IPS-NIHi7 (cell line): ENCODE data around the gene TRAF1.

Experiments used
- DNase-seq: peaks from one replicate; pipeline ENCODE4 v3.0.0; 2012; ENCODE audit warnings: mixed read lengths; ENCODE audit errors: extremely low spot score

Gene TRAF1

GRCh38 chr9:120890320-120891244 is 36.0 kb downstream of the TRAF1 start:
- no peak for DNase-seq

GRCh38 chr9:120889606-120890271 is 36.9 kb downstream of the TRAF1 start:
- DNase-seq = no peak

- DNase-seq = no peak
These were observed 38.0 kb downstream of the TRAF1 start for GRCh38 chr9:120888626-120889025.

- no peak for DNase-seq
These were observed 40.1 kb downstream of the TRAF1 start for GRCh38 chr9:120886490-120886967.

GRCh38 chr9:120885958-120886357 is 40.6 kb downstream of the TRAF1 start:
- no peak for DNase-seq

GRCh38 chr9:120885457-120885856 is 41.1 kb downstream of the TRAF1 start:
- DNase-seq = no peak

- DNase-seq = no peak
These were observed 43.0 kb downstream of the TRAF1 start for GRCh38 chr9:120883608-120883996.

- no peak for DNase-seq
These were observed 43.5 kb downstream of the TRAF1 start for GRCh38 chr9:120882935-120883607.

- no peak for DNase-seq
These were observed 47.1 kb downstream of the TRAF1 start for GRCh38 chr9:120879446-120879845.

GRCh38 chr9:120878188-120879130 is 48.1 kb downstream of the TRAF1 start:
- no peak for DNase-seq

- DNase-seq = peak; percentile 65
These were observed 49.1 kb downstream of the TRAF1 start for GRCh38 chr9:120877276-120878034.

GRCh38 chr9:120876842-120877240 is 49.8 kb downstream of the TRAF1 start, which contains the start of gene PHF19:
Gene PHF19, minus strand, starts transcription at chr9:120877188. Its CDS starts 2,447 bp downstream, at chr9:120874741.
- DNase-seq = no peak

- peak; percentile 75 for DNase-seq
These were observed 50.4 kb downstream of the TRAF1 start for GRCh38 chr9:120875954-120876841.

GRCh38 chr9:120875643-120875953 is 51.0 kb downstream of the TRAF1 start:
- no peak for DNase-seq

- no peak for DNase-seq
These were observed 51.4 kb downstream of the TRAF1 start for GRCh38 chr9:120875195-120875565.

- DNase-seq = no peak
These were observed 52.1 kb downstream of the TRAF1 start for GRCh38 chr9:120874226-120875194.

GRCh38 chr9:120873512-120873911 is 53.1 kb downstream of the TRAF1 start:
- peak; percentile 84 for DNase-seq

- no peak for DNase-seq
These were observed 53.6 kb downstream of the TRAF1 start for GRCh38 chr9:120872791-120873502.
